Right kidney (tissue), 1 donor: ENCODE data around the gene ZNF462.

ENCODE experiments used
- DNase-seq: peaks from one replicate; pipeline ENCODE4 v3.0.0-alpha.2; 2016

Gene ZNF462

GRCh38 chr9:106861640-106862109 lies 1.3 kb upstream of the ZNF462 start:
- DNase-seq, result no peak

- peak; percentile 90 for DNase-seq
Measured at GRCh38 chr9:106862110-106862820, 701 bp upstream of the ZNF462 start.

- peak; percentile 91 for DNase-seq
Measured at GRCh38 chr9:106864373-106865143, 1.6 kb downstream of the ZNF462 start.

- no peak for DNase-seq
Measured at GRCh38 chr9:106866243-106866642, 3.3 kb downstream of the ZNF462 start.

GRCh38 chr9:106867286-106867685 lies 4.3 kb downstream of the ZNF462 start:
- DNase-seq, result no peak

- no peak for DNase-seq
Measured at GRCh38 chr9:106868087-106868486, 5.1 kb downstream of the ZNF462 start.

- no peak for DNase-seq
Measured at GRCh38 chr9:106868565-106868964, 5.6 kb downstream of the ZNF462 start.

GRCh38 chr9:106869028-106869427 lies 6.1 kb downstream of the ZNF462 start:
- DNase-seq, result no peak

DNA sequence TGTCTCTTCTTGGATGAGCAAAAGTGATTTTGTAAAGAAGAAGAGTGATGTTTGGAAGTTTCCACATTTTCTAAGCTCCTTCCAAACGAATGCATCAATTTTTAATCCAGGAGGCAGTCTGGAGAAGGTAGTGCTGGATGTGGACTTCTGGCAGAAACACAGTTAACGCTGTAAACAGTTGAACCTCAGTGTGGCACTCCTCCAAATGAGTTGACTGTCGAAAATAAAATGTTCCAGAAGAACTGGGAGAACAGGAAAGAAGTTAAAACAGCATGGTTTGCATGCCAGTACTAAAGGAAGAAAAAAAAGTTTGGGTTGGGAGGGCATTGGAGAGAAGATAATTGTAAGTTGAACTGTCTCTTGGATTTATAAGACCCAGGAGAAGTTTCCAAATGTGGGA lies 6.5 kb downstream of the ZNF462 start:
- no peak for DNase-seq

DNA sequence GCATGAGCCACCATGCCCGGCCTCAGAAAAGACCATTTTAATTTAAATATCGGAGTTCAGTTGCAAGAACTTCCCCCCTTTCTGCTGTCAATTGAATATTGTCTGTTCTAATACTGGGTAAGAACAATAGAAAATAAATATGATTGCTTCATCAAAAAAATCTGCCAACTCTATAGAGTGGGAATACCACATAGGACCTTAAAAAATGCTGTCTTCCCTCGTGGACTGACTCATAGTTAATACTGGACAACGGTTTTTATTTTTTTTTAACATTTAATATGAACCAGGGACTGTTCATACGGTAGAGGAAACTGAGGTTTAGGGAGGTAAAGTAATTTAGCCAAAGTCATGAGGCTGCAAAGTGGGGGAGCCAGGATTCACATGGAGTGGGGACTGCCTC lies 9.7 kb downstream of the ZNF462 start:
- DNase-seq, result no peak

GRCh38 chr9:106874031-106874430 lies 11.1 kb downstream of the ZNF462 start:
- DNase-seq, result no peak

DNA sequence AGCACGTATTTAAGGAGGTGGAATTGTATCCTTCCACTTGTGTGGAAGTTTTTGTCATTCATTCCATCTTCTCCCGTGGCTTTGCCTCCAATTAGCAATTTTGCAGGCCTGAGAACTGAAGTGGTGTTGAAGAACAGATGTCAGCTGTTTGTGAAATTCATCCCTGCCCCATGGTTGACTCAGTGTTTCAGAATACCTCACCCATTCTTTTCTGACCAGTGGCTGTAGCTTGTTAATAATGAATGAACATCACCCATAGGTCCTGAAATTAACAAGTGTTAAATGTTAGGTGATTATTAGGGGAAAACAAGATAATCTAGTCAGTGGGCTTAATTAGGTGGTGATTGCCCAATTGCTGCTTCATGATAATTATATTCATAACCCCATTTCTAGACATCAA lies 11.7 kb downstream of the ZNF462 start:
- no peak for DNase-seq

GRCh38 chr9:106875529-106875928 lies 12.6 kb downstream of the ZNF462 start:
- DNase-seq, result no peak

DNA sequence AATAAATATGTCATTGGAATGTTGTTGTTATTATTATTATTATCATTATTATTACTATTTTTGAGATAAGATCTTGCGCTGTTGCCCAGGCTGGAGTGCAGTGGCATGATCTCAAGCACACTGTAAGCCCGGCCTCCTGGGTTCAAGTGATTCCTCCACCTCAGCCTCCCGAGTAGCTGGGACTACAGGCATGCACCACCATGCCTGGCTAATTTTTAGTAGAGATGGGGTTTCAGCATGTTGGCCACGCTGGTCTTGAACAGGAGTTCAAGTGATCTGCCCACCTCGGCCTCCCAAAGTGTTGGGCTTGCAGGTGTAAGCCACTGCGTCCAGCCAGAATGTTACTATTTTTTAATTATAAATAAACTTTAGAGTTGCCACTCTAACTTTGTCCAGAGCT lies 14.4 kb downstream of the ZNF462 start:
- DNase-seq, result no peak

DNA sequence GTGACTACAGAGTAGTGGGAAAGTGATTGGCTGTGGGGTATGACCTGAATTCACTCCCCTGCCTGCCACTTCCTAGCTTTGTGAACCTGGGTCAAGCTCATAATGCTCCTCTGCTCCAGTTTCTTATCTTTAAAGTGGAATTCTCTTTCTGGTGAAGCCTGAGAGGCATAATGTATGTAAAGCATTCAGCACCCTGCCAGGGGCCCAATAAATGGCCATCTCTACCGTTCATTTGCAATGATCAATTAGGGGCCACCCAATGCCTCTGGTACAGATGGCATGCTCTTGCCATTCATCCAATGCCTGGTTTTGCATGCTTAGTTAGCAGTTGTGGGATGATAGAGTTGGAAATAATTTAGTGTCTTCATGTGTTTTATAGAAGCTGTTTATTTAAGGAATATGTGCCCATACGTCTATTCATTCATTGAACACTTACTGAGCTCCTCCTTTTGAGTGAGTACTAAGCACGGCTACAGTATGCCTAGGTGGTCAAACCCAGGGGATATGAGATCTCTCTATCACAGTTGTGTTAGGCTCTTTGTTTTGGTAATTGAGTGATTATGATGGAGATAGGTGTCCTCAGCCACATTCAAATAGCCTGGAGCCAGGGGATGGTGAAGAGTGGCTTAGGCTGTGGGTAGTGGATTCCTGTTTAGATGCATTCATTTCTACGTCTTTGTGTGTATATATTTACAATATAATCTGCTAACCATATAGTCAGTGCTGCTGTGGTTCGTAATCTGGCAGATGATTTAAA lies 15.3 kb downstream of the ZNF462 start:
- DNase-seq, result no peak

DNA sequence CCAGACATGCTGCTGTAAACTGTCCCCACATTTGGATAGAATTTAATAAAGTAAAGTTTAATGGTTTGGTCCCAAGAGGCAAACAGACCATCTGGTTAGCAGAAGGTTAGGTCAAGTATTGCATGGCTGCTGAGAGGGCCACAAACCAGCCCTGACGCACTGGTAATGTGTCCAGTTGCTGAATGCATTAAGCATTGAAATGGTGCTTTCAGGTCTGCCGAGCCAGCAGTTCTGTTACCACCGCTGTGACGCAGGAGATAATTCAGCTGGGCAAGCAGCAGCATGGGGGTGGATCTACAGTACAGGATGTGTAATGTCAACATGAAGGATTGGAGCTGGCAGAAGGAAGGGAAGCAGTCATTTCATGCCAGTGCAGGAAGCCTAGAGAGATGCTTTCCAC lies 16.0 kb downstream of the ZNF462 start:
- no peak for DNase-seq

- DNase-seq, result no peak
Measured at GRCh38 chr9:106879439-106879882, 16.5 kb downstream of the ZNF462 start.

DNA sequence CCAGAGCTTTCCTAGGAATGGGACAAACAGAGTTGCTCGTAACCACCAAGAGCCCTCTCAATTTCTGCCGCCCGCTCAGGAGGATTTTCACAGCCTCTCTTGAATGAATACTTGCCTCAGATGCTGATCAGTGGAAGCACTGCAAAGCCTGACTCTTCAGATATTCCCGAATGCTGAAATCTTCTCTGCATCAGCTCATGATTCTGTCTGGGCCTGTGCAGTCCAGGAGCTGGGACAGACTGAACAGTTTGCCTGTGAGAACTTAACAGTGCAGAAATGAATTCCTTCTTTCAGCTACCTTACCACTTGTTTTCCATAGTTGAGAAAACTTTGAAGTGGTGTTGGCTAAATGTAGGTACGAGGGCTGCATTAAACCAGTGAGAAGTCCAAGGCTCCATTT lies 17.1 kb downstream of the ZNF462 start:
- no peak for DNase-seq

GRCh38 chr9:106880863-106881262 lies 17.9 kb downstream of the ZNF462 start:
- no peak for DNase-seq

GRCh38 chr9:106883030-106883429 lies 20.1 kb downstream of the ZNF462 start:
- DNase-seq, result no peak

DNA sequence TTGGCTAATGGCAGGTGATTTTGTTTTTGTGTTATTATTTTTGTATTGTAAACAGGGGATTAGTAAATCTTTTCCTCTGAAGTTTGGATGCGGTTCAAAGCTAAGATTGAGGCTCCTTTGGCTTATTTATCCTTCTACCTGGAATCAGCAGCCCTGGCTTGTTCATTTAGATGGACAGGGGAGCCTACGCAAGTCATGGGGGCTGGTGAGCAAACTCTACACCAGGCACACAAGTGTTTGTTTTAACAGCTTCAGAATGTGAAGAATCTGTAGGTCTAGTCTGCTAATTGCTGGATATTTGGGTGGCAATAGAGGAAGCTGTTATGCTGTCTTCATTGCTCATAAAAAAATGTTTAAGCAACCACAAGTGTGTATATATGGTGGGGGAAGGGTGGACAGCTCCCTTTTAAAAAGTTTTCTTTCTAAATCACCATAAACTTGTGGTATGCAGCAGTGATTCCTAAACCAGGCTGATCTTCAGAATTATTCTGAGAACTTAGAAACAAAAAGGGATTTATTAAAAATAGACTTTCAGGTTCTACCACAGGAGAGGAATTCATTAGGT lies 20.7 kb downstream of the ZNF462 start:
- no peak for DNase-seq

GRCh38 chr9:106885451-106885850 lies 22.5 kb downstream of the ZNF462 start:
- no peak for DNase-seq
